Stimulated activated CD8-positive, alpha-beta memory T cell treated with anti-CD3 and anti-CD28 coated beads, Interleukin-12 subunit alpha, Interleukin-12 subunit beta, amount 100 ng/mL, for 1 hour (primary cell): ENCODE data around the gene CCDC15.
"Not testable (repeated sequence)": the region's sequence is repeated elsewhere in the genome, so short reads cannot be mapped to it uniquely, and the experiment has no call there.

ENCODE experiments used
- DNase-seq: peaks from one replicate; pipeline ENCODE4 v3.0.0-alpha.2; 2020; ENCODE audit warnings: low read depth

CCDC15 gene

GRCh38 chr11:124941703-124942102, 12.3 kb upstream of the CCDC15 start:
- no peak for DNase-seq

- no peak for DNase-seq
Observed at GRCh38 chr11:124942466-124943253, 11.3 kb upstream of the CCDC15 start.

- no peak for DNase-seq
Observed at GRCh38 chr11:124943254-124943616, 10.8 kb upstream of the CCDC15 start.

- DNase-seq, result no peak
Observed at GRCh38 chr11:124943741-124944140, 10.3 kb upstream of the CCDC15 start.

- DNase-seq, result no peak
Observed at GRCh38 chr11:124944565-124944964, 9.4 kb upstream of the CCDC15 start.

- no peak for DNase-seq
Observed at GRCh38 chr11:124945826-124946225, 8.2 kb upstream of the CCDC15 start.

- no peak for DNase-seq
Observed at GRCh38 chr11:124946735-124947141, 7.3 kb upstream of the CCDC15 start.

- no peak for DNase-seq
Observed at GRCh38 chr11:124950601-124951330, 3.2 kb upstream of the CCDC15 start.

- no peak for DNase-seq
Observed at GRCh38 chr11:124951341-124951740, 2.7 kb upstream of the CCDC15 start.

- DNase-seq, result no peak
Observed at GRCh38 chr11:124954590-124954955, 571 bp downstream of the CCDC15 start.

GRCh38 chr11:124955035-124955434, 1.0 kb downstream of the CCDC15 start:
- no peak for DNase-seq

- DNase-seq, result no peak
Observed at GRCh38 chr11:124961972-124962609, 8.1 kb downstream of the CCDC15 start.

- DNase-seq, result not testable (repeated sequence)
Observed at GRCh38 chr11:124968197-124968596, 14.2 kb downstream of the CCDC15 start.

- no peak for DNase-seq
Observed at GRCh38 chr11:124970925-124971324, 16.9 kb downstream of the CCDC15 start.

GRCh38 chr11:124971810-124972209, 17.8 kb downstream of the CCDC15 start:
- no peak for DNase-seq

- DNase-seq, result no peak
Observed at GRCh38 chr11:124976531-124976930, 22.5 kb downstream of the CCDC15 start.

GRCh38 chr11:124977006-124977405, 23.0 kb downstream of the CCDC15 start:
- no peak for DNase-seq

GRCh38 chr11:124978316-124978715, 24.3 kb downstream of the CCDC15 start:
- DNase-seq, result no peak

- DNase-seq, result no peak
Observed at GRCh38 chr11:124982043-124982442, 28.0 kb downstream of the CCDC15 start.

GRCh38 chr11:124983674-124984511, 29.9 kb downstream of the CCDC15 start:
- no peak for DNase-seq

- no peak for DNase-seq
Observed at GRCh38 chr11:124984512-124984854, 30.5 kb downstream of the CCDC15 start.

- DNase-seq, result no peak
Observed at GRCh38 chr11:124987096-124987495, 33.1 kb downstream of the CCDC15 start.
